Liver (tissue), 9 donors: Measurements from ENCODE around the gene KARS1. TPM values are rescaled to one million over a fixed set of nuclear protein-coding genes. Genes with fewer than 3 reads are reported as not detected.

Source experiments
- DNase-seq: peaks from one replicate; pipeline ENCODE4 v3.0.0-alpha.2; 2017; ENCODE audit warnings: low spot score
- H3K27ac ChIP-seq, 2 donors: one replicate each; pipeline ENCODE4 v1.7.0; 2013; ENCODE audit warnings: inconsistent platforms in 2 of 2, low read length in 2 of 2, control low read depth in 1 of 2, low read depth in 1 of 2, mild to moderate bottlenecking in 1 of 2
- H3K27me3 ChIP-seq, 4 donors: one replicate each; pipeline versions ENCODE4 v1.6.1 to v1.7.0; 2013; ENCODE audit warnings: low read length in 3 of 4, inconsistent platforms in 1 of 4, mild to moderate bottlenecking in 1 of 4, moderate library complexity in 1 of 4; ENCODE audit not compliant: control insufficient read depth in 4 of 4, insufficient read depth in 4 of 4
- H3K36me3 ChIP-seq, 4 donors: one replicate each; pipeline versions ENCODE4 v1.6.1 to v1.7.0; 2013; ENCODE audit warnings: low read length in 3 of 4, mild to moderate bottlenecking in 3 of 4, low read depth in 1 of 4, moderate library complexity in 1 of 4; ENCODE audit not compliant: control insufficient read depth in 4 of 4, insufficient read depth in 3 of 4
- H3K4me1 ChIP-seq, 4 donors: one replicate each; pipeline versions ENCODE4 v1.6.1 to v1.7.0; 2013; ENCODE audit warnings: low read length in 3 of 4, mild to moderate bottlenecking in 3 of 4, moderate library complexity in 1 of 4; ENCODE audit not compliant: control insufficient read depth in 4 of 4, insufficient read depth in 4 of 4
- H3K4me3 ChIP-seq, 3 donors: one replicate each; pipeline versions ENCODE4 v1.6.1 to v1.7.0; 2013; ENCODE audit warnings: low read length in 3 of 3, control low read depth in 1 of 3, low read depth in 1 of 3, mild to moderate bottlenecking in 1 of 3
- H3K9ac ChIP-seq, 2 donors: one replicate each; pipeline ENCODE4 v1.7.0; 2013; ENCODE audit warnings: low read length in 2 of 2, mild to moderate bottlenecking in 2 of 2, moderate library complexity in 2 of 2, control low read depth in 1 of 2, low read depth in 1 of 2
- H3K9me3 ChIP-seq, 4 donors: one replicate each; pipeline versions ENCODE4 v1.6.1 to v1.7.0; 2013; ENCODE audit warnings: low read length in 3 of 4; ENCODE audit not compliant: control insufficient read depth in 4 of 4
- ATF3 ChIP-seq: IDR thresholded peaks from 2 replicates; pipeline ENCODE4 v1.6.1; 2016; ENCODE audit warnings: antibody characterized with exemption
- CTCF ChIP-seq: fragments of 150-350 bp; IDR thresholded peaks from 2 replicates; pipeline ENCODE4 v1.5.1; 2017; ENCODE audit warnings: improper control_type of control experiment, low read depth, low read length; ENCODE audit not compliant: missing input control
- EGR1 ChIP-seq, 2 donors: IDR thresholded peaks; 2 replicates each; pipeline ENCODE4 v1.6.1; 2016 to 2018; ENCODE audit warnings: antibody characterized with exemption in 2 of 2, low read depth in 2 of 2
- FOXA1 ChIP-seq: IDR thresholded peaks from 2 replicates; pipeline ENCODE4 v1.6.1; 2016; ENCODE audit warnings: antibody characterized with exemption
- FOXA2 ChIP-seq: IDR thresholded peaks from 2 replicates; pipeline ENCODE4 v1.6.1; 2016; ENCODE audit warnings: antibody characterized with exemption
- GABPA ChIP-seq, 2 donors: IDR thresholded peaks in 1 of 2; conservative IDR thresholded peaks in 1 of 2; 2 replicates each; pipeline ENCODE4 v1.6.1; 2016; ENCODE audit warnings: antibody characterized with exemption in 2 of 2, mild to moderate bottlenecking in 1 of 2, moderate library complexity in 1 of 2
- HNF4A ChIP-seq, 2 donors: conservative IDR thresholded peaks; 2 replicates each; pipeline ENCODE4 v1.6.1; 2016; ENCODE audit warnings: antibody characterized with exemption in 2 of 2, mild to moderate bottlenecking in 2 of 2
- HNF4G ChIP-seq: IDR thresholded peaks from 2 replicates; pipeline ENCODE4 v1.6.1; 2016; ENCODE audit warnings: antibody characterized with exemption
- MAX ChIP-seq: IDR thresholded peaks from 2 replicates; pipeline ENCODE4 v1.6.1; 2016; ENCODE audit warnings: antibody characterized with exemption
- NR2F2 ChIP-seq: IDR thresholded peaks from 2 replicates; pipeline ENCODE4 v1.6.1; 2016; ENCODE audit warnings: antibody characterized with exemption
- RAD21 ChIP-seq, 2 donors: IDR thresholded peaks; 2 replicates each; pipeline ENCODE4 v1.6.1; 2016; ENCODE audit warnings: antibody characterized with exemption in 2 of 2, mild to moderate bottlenecking in 2 of 2
- REST ChIP-seq: IDR thresholded peaks from 2 replicates; pipeline ENCODE4 v1.6.1; 2016; ENCODE audit warnings: antibody characterized with exemption, mild to moderate bottlenecking
- RXRA ChIP-seq, 2 donors: IDR thresholded peaks; 2 replicates each; pipeline ENCODE4 v1.6.1; 2017 to 2018; ENCODE audit warnings: antibody characterized with exemption in 2 of 2, mild to moderate bottlenecking in 1 of 2
- TAF1 ChIP-seq: conservative IDR thresholded peaks from 2 replicates; pipeline ENCODE4 v1.6.1; 2016; ENCODE audit warnings: antibody characterized with exemption, mild to moderate bottlenecking
- YY1 ChIP-seq: IDR thresholded peaks from 2 replicates; pipeline ENCODE4 v1.6.1; 2016; ENCODE audit warnings: antibody characterized with exemption, mild to moderate bottlenecking
- WGBS: extraction: QIAGEN DNeasy Blood & Tissue Kit; methylation state at CpG from one replicate; pipeline ENCODE4 v1.1.7; 2013; 5-methylcytosine and 5-hydroxymethylcytosine counted together
- polyA plus RNA-seq, 2 donors: library from polyadenylated mRNA; stranded (reverse) in 1 of 2; unstranded in 1 of 2; fragments of 200-250 nt in 1 of 2; fragments of >200 nt in 1 of 2; fragmentation: Nextera tagmentation in 1 of 2; extraction: Ambion mirVana in 1 of 2; gene quantifications; one replicate each; pipeline versions ENCODE4 v1.2.1 to v1.2.3, GENCODE V29; 2013 to 2015
- total RNA-seq, 2 donors: library from RNA; depleted of rRNA; stranded (reverse); fragments of >200 nt; gene quantifications; one replicate each; pipeline ENCODE4 v1.2.3, GENCODE V29; 2014
- donor health status: healthy.
- donor health status: healthy.
- donor health status: healthy.
- donor health status: healthy.
- donor health status: healthy.

The KARS1 gene
- total and polyA plus RNA-seq, 4 donors = 47.3 to 65.5 (median 52.2) TPM

GRCh38 chr16:75653922-75654321 is 6.5 kb upstream of the KARS1 start:
- WGBS = 84% methylated on average over 1 of the region's 1 CpG
- Histone ChIP-seq H3K9me3 (no peaks in the 10 kb centered on the region), H3K27ac (no peak overlapping the region), H3K9ac (no peak overlapping the region), H3K36me3 (peaks cover 9 to 44% (median 36%) of the 10 kb centered on the region in 4 donors), H3K27me3 (no peaks in the 10 kb centered on the region), H3K4me3 (no peak overlapping the region), H3K4me1 (peaks cover 4 to 33% (median 21%) of the 10 kb centered on the region in 4 donors)
- no peak for DNase-seq
- TF ChIP-seq REST (no peak), RXRA (IDR thresholded peaks at IDR 0.05) (no peak), HNF4A (conservative IDR thresholded peaks at IDR 0.05) (no peak), TAF1 (no peak), CTCF (no peak), FOXA1 (no peak), FOXA2 (no peak), RAD21 (IDR thresholded peaks at IDR 0.05) (no peak), NR2F2 (no peak), MAX (no peak)

GRCh38 chr16:75648265-75649076 is 1.0 kb upstream of the KARS1 start:
- Histone ChIP-seq H3K4me1 (peaks cover 9 to 56% (median 35%) of the 10 kb centered on the region in 4 donors), H3K27me3 (no peaks in the 10 kb centered on the region), H3K27ac (peak overlapping the region; percentile 87 to 91), H3K9ac (peak overlapping the region; percentile 55 to 95), H3K9me3 (no peaks in the 10 kb centered on the region), H3K4me3 (peak overlapping the region; percentile 89 to 100 (median 100)), H3K36me3 (peaks cover 0 to 9% (median 2%) of the 10 kb centered on the region in 4 donors)
- TF ChIP-seq FOXA2 (peak; percentile 17), CTCF (peak; percentile 2), GABPA (IDR thresholded peaks at IDR 0.05 in 1 of 2, conservative IDR thresholded peaks at IDR 0.05 in 1 of 2) (peak in 1 of 2 donors; percentile 50), EGR1 (IDR thresholded peaks at IDR 0.05; ENCODE audit: low read depth in 2 of 2) (no peak), ATF3 (no peak), YY1 (peak; percentile 98), HNF4G (no peak)
- DNase-seq = peak; percentile 90
- under 1% methylated on average over 62 of the region's 62 CpGs for WGBS
